T-helper 17 cell (primary cell): Measurements from ENCODE around the gene IL11RA. TPM values are rescaled to one million over a fixed set of nuclear protein-coding genes. Genes with fewer than 3 reads are reported as not detected.

Experiments used
- ATAC-seq: fragments of 150-1000 bp; cut with Tn5 transposase; 2 replicates; pipeline ENCODE4 v1.10.0; 2021; ENCODE audit warnings: mild to moderate bottlenecking, moderate library complexity
- DNase-seq, 3 donors: peaks; one replicate each; pipeline versions ENCODE4 v3.0.0 to v3.0.0-alpha.2; 2020 to 2021
- H3K9me3 ChIP-seq: one replicate; pipeline ENCODE4 v1.7.0; 2013; ENCODE audit warnings: low read length, mild to moderate bottlenecking; ENCODE audit not compliant: control insufficient read depth, poor library complexity, severe bottlenecking
- H3K27ac Mint-ChIP-seq: one replicate; pipeline ENCODE4 v1.8.0; 2022; ENCODE audit warnings: mild to moderate bottlenecking, moderate library complexity, mixed read lengths
- H3K27me3 Mint-ChIP-seq: one replicate; pipeline ENCODE4 v1.8.0; 2022; ENCODE audit warnings: mixed read lengths
- H3K36me3 Mint-ChIP-seq: one replicate; pipeline ENCODE4 v1.8.0; 2022; ENCODE audit warnings: low read depth, mixed read lengths
- H3K4me1 Mint-ChIP-seq: one replicate; pipeline ENCODE4 v1.8.0; 2022; ENCODE audit warnings: mild to moderate bottlenecking, mixed read lengths
- H3K4me3 Mint-ChIP-seq: one replicate; pipeline ENCODE4 v1.8.0; 2022; ENCODE audit warnings: mild to moderate bottlenecking, moderate library complexity, mixed read lengths
- total RNA-seq, 4 donors: library from RNA in 2 of 4; stranded (reverse) in 2 of 4; gene quantifications; one replicate each; pipeline ENCODE4 v1.2.3 and lab custom pipeline; 2022 to 2026

IL11RA gene
- total RNA-seq (100 to 1,000 TPM; 168 to 195 TPM), total RNA-seq (lab: John Stamatoyannopoulos, UW) (16.0 to 20.9 reads per million in 2 donors)

GRCh38 chr9:34651876-34652601 is at the start of gene IL11RA:
IL11RA (plus strand) TSS chr9:34652185; CDS start chr9:34655218, 3,033 bp downstream.
- ATAC-seq (peak; percentile 60), DNase-seq (no peak)
- no peaks in the 10 kb centered on the region for H3K9me3 ChIP-seq
- Mint-ChIP-seq H3K36me3 (peaks cover 8% of the 10 kb centered on the region), H3K27ac (peak within 1 kb of the TSS; percentile 87), H3K27me3 (no peaks in the 10 kb centered on the region), H3K4me3 (peak within 1 kb of the TSS; percentile 78), H3K4me1 (peaks cover 50% of the 10 kb centered on the region)

- Mint-ChIP-seq H3K4me3 (no peak overlapping the region), H3K4me1 (peaks cover 6% of the 10 kb centered on the region), H3K36me3 (peaks cover 2% of the 10 kb centered on the region), H3K27me3 (peaks cover 35% of the 10 kb centered on the region), H3K27ac (no peak overlapping the region)
- ATAC-seq (peak; percentile 94), DNase-seq (peak; percentile 60 to 79 (median 61))
- no peaks in the 10 kb centered on the region for H3K9me3 ChIP-seq
Observed at GRCh38 chr9:34603610-34604231, 48.3 kb upstream of the IL11RA start.

GRCh38 chr9:34606190-34606589 is 45.8 kb upstream of the IL11RA start:
- no peaks in the 10 kb centered on the region for H3K9me3 ChIP-seq
- H3K36me3 Mint-ChIP-seq, result no peaks in the 10 kb centered on the region
- ATAC-seq (no peak), DNase-seq (no peak)
- H3K27ac Mint-ChIP-seq, result no peak overlapping the region
- H3K4me1 Mint-ChIP-seq, result peaks cover 11% of the 10 kb centered on the region
- H3K4me3 Mint-ChIP-seq, result no peak overlapping the region
- H3K27me3 Mint-ChIP-seq, result peaks cover 17% of the 10 kb centered on the region

GRCh38 chr9:34606905-34607304 is 45.1 kb upstream of the IL11RA start:
- Mint-ChIP-seq H3K4me1 (peaks cover 14% of the 10 kb centered on the region), H3K36me3 (no peaks in the 10 kb centered on the region), H3K4me3 (no peak overlapping the region), H3K27ac (no peak overlapping the region), H3K27me3 (peaks cover 13% of the 10 kb centered on the region)
- no peak for ATAC-seq
- no peaks in the 10 kb centered on the region for H3K9me3 ChIP-seq
- DNase-seq, result no peak

GRCh38 chr9:34607331-34607730 is 44.7 kb upstream of the IL11RA start:
- Mint-ChIP-seq H3K27me3 (peaks cover 13% of the 10 kb centered on the region), H3K4me1 (peaks cover 16% of the 10 kb centered on the region), H3K27ac (no peak overlapping the region), H3K36me3 (no peaks in the 10 kb centered on the region), H3K4me3 (no peak overlapping the region)
- ATAC-seq (no peak), DNase-seq (no peak)
- H3K9me3 ChIP-seq, result no peaks in the 10 kb centered on the region

GRCh38 chr9:34610434-34611206 is 41.4 kb upstream of the IL11RA start:
- DNase-seq (no peak), ATAC-seq (no peak)
- Mint-ChIP-seq H3K36me3 (peaks cover 2% of the 10 kb centered on the region), H3K4me3 (peak overlapping the region; percentile 47), H3K27ac (peak overlapping the region; percentile 93), H3K4me1 (peaks cover 23% of the 10 kb centered on the region), H3K27me3 (no peaks in the 10 kb centered on the region)
- H3K9me3 ChIP-seq, result no peaks in the 10 kb centered on the region

GRCh38 chr9:34611251-34611810 is 40.7 kb upstream of the IL11RA start:
- Mint-ChIP-seq H3K4me3 (peak overlapping the region; percentile 94), H3K36me3 (peaks cover 5% of the 10 kb centered on the region), H3K27me3 (no peaks in the 10 kb centered on the region), H3K27ac (peak overlapping the region; percentile 93), H3K4me1 (peaks cover 24% of the 10 kb centered on the region)
- DNase-seq, result no peak
- ATAC-seq, result peak; percentile 2
- H3K9me3 ChIP-seq, result no peaks in the 10 kb centered on the region

GRCh38 chr9:34611811-34612787 is 39.9 kb upstream of the IL11RA start, which contains the start of gene RPP25L:
RPP25L (minus strand) TSS chr9:34612097; CDS start chr9:34611296, 801 bp downstream.
- H3K27ac Mint-ChIP-seq, result peak within 1 kb of the TSS; percentile 93
- ATAC-seq, result peak; percentile 92

GRCh38 chr9:34612788-34613390 is 39.1 kb upstream of the IL11RA start:
- H3K36me3 Mint-ChIP-seq, result peaks cover 11% of the 10 kb centered on the region

More at GRCh38 chr9:34611811-34612787, 39.9 kb upstream of the IL11RA start, which contains the start of gene RPP25L:
- Mint-ChIP-seq H3K36me3 (peaks cover 11% of the 10 kb centered on the region), H3K27me3 (no peaks in the 10 kb centered on the region), H3K4me1 (peaks cover 28% of the 10 kb centered on the region), H3K4me3 (peak within 1 kb of the TSS; percentile 94)
- peak; percentile 74 to 91 (median 82) for DNase-seq
- no peaks in the 10 kb centered on the region for H3K9me3 ChIP-seq

GRCh38 chr9:34615132-34615531 is 36.9 kb upstream of the IL11RA start:
- Mint-ChIP-seq H3K27ac (no peak overlapping the region), H3K36me3 (peaks cover 11% of the 10 kb centered on the region)

More at GRCh38 chr9:34612788-34613390, 39.1 kb upstream of the IL11RA start:
- peak overlapping the region; percentile 93 for H3K27ac Mint-ChIP-seq
- H3K4me3 Mint-ChIP-seq, result peak overlapping the region; percentile 94
- peaks cover 28% of the 10 kb centered on the region for H3K4me1 Mint-ChIP-seq
- no peaks in the 10 kb centered on the region for H3K27me3 Mint-ChIP-seq
- ATAC-seq, result peak; percentile 49
- H3K9me3 ChIP-seq, result no peaks in the 10 kb centered on the region
- DNase-seq, result peak; percentile 49 to 55 (median 54)

GRCh38 chr9:34620061-34620994 is 31.7 kb upstream of the IL11RA start, which contains the start of gene DCTN3:
DCTN3 (minus strand) TSS chr9:34620495; CDS start chr9:34620464, 31 bp downstream.
- Mint-ChIP-seq H3K4me1 (peaks cover 33% of the 10 kb centered on the region), H3K27me3 (peaks cover 36% of the 10 kb centered on the region), H3K4me3 (peak within 1 kb of the TSS; percentile 94), H3K36me3 (peaks cover 14% of the 10 kb centered on the region), H3K27ac (peak within 1 kb of the TSS; percentile 98)
- DNase-seq (peak; percentile 78 to 85 (median 81)), ATAC-seq (peak; percentile 99)
- no peaks in the 10 kb centered on the region for H3K9me3 ChIP-seq

More at GRCh38 chr9:34615132-34615531, 36.9 kb upstream of the IL11RA start:
- peaks cover 38% of the 10 kb centered on the region for H3K4me1 Mint-ChIP-seq
- DNase-seq (no peak), ATAC-seq (no peak)
- H3K9me3 ChIP-seq, result no peaks in the 10 kb centered on the region
- no peaks in the 10 kb centered on the region for H3K27me3 Mint-ChIP-seq
- H3K4me3 Mint-ChIP-seq, result no peak overlapping the region
